Fibroblast of mammary gland (primary cell): ENCODE results near the gene SYT8.

Source experiments
- DNase-seq: peaks from one replicate; pipeline ENCODE4 v3.0.0-alpha.2; 2010; ENCODE audit warnings: low read depth
- H3K4me3 ChIP-seq: 2 replicates; pipeline ENCODE4 v1.5.1; 2011; ENCODE audit warnings: low read depth, mild to moderate bottlenecking, low read length, moderate library complexity; ENCODE audit not compliant: control insufficient read depth
- CTCF ChIP-seq: conservative IDR thresholded peaks from 2 replicates; pipeline ENCODE4 v1.5.1; 2011; ENCODE audit warnings: low read depth, low read length, inconsistent platforms; ENCODE audit not compliant: control insufficient read depth, insufficient read depth

SYT8 gene

GRCh38 chr11:1832920-1833295 is 1.9 kb upstream of the SYT8 start:
- no peak for TF ChIP-seq CTCF
- H3K4me3 ChIP-seq: no peak overlapping the region
- no peak for DNase-seq

- no peak for TF ChIP-seq CTCF
- DNase-seq: no peak
- H3K4me3 ChIP-seq: no peak overlapping the region
Measured at GRCh38 chr11:1834062-1834610, 654 bp upstream of the SYT8 start.

- no peak overlapping the region for H3K4me3 ChIP-seq
- no peak for DNase-seq
- no peak for TF ChIP-seq CTCF
Measured at GRCh38 chr11:1835671-1836010, 851 bp downstream of the SYT8 start.

- no peak overlapping the region for H3K4me3 ChIP-seq
- TF ChIP-seq CTCF: no peak
- DNase-seq: no peak
Measured at GRCh38 chr11:1836011-1836945, 1.5 kb downstream of the SYT8 start.

GRCh38 chr11:1837171-1838076 is 2.6 kb downstream of the SYT8 start:
- peak; percentile 80 for TF ChIP-seq CTCF
- no peak overlapping the region for H3K4me3 ChIP-seq
- DNase-seq: peak; percentile 46

GRCh38 chr11:1838077-1838425 is 3.3 kb downstream of the SYT8 start:
- no peak overlapping the region for H3K4me3 ChIP-seq
- no peak for TF ChIP-seq CTCF
- DNase-seq: no peak
